ENCODE measurements around the gene SOX21.

SOX21 gene

GRCh38 chr13:94673851-94674250 lies 38.5 kb downstream of the SOX21 start:
- DNase-seq (ENCODE audit: low spot score) = no peak
- TF ChIP-seq CTCF (IDR thresholded peaks at IDR 0.05; ENCODE audit: extremely low read depth, missing control alignments) = no peak

DNA sequence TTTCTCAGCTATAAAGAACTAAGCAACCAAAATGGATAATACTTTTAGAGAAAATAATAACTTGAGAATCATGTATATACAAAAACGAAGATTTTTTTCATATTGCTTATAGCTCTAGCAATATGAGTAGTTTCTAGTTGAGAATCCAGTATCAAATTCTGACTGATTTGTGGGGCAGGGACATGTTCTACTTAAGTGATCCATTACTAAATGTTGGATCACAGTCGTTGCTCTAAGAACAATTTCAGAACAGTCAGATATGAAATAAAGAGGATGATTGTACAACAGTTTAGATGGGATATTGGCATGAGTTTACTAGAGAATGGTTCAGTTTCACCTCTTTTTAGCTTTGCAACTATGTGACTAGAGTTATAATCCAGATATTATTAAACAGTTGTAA lies 39.9 kb downstream of the SOX21 start:
- DNase-seq (ENCODE audit: low spot score) = no peak
- no peak for TF ChIP-seq CTCF (IDR thresholded peaks at IDR 0.05; ENCODE audit: extremely low read depth, missing control alignments)

GRCh38 chr13:94667190-94667589 lies 45.2 kb downstream of the SOX21 start:
- no peak for TF ChIP-seq CTCF (IDR thresholded peaks at IDR 0.05; ENCODE audit: extremely low read depth, missing control alignments)
- no peak for DNase-seq (ENCODE audit: low spot score)

- no peak for TF ChIP-seq CTCF (IDR thresholded peaks at IDR 0.05; ENCODE audit: extremely low read depth, missing control alignments)
- DNase-seq (ENCODE audit: low spot score) = no peak
Observed at GRCh38 chr13:94666065-94666464, 46.3 kb downstream of the SOX21 start.

DNA sequence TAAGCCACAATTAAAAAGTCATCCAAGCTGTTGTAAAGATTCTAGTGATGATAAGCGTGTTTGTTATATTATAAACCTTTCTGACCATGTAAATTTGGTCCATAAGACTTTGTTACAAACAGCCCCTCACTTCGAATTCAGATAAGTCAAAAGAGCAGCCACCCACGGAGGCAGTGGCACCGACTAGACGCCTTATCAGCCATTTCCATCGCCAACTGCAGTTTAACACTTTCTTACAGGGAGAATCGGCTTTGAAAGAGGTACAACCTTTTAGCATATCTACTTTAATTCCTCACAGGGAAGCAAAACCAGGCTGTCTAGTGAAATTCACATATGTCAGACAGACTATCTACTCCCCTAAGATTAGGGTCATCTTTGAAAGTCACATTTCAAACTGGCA lies 47.5 kb downstream of the SOX21 start:
- DNase-seq (ENCODE audit: low spot score) = no peak
- no peak for TF ChIP-seq CTCF (IDR thresholded peaks at IDR 0.05; ENCODE audit: extremely low read depth, missing control alignments)

DNA sequence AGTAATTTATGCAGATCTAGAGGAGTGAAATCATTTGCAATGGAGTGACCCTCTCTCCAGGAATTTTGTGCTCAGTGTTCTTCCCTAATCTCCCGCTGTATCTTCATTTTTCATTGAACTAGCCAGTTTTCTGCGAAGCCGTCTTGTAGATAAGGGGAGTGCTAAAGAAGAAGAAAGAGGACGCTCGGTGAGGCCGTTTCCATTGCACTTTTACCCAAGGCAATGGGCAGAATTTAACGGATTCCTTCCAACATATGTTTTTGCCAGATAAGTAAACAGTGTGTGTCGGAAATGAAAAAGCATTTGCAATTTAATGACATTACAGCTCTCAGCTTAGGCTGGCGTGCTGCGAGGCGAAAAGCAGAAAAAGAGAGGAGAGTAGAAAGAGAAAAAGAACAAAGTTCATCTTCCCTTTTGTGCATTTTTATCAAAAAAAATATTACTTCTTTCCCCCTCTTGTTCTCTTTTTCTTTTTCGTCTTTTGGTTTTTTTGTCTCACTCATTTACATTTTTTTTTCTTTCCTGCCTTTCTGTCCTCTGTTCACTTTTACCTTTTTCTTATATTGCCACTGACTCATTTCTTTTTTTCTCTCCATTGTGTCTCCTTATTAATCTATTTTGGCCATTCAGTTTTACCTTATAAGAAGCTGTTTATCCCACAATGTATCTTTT lies 49.9 kb downstream of the SOX21 start:
- no peak for DNase-seq (ENCODE audit: low spot score)
- TF ChIP-seq CTCF (IDR thresholded peaks at IDR 0.05; ENCODE audit: extremely low read depth, missing control alignments) = no peak

DNA sequence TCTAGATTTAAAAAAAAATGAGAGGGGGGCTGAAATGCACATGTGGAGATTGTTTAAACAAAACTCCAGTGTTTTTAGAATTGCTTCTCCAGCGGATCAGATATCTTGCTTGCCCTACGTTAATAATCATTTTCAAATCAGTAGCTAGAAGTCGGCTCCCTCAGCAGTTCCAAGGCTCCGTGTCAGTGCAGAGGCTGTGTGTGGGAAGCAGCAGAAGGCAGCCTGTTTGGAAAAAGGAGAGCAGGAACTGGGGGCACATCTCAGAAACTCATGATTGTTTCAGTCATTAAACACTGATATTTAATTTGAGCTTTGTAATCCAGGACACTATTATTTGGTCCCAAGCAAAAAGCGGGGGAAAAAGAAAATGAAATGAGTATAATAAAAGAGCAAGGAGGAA lies 50.9 kb downstream of the SOX21 start:
- no peak for DNase-seq (ENCODE audit: low spot score)
- no peak for TF ChIP-seq CTCF (IDR thresholded peaks at IDR 0.05; ENCODE audit: extremely low read depth, missing control alignments)

Measured in GM20000 (cell line).